ENCODE measurements around the gene SCN7A.

Gene SCN7A

DNA sequence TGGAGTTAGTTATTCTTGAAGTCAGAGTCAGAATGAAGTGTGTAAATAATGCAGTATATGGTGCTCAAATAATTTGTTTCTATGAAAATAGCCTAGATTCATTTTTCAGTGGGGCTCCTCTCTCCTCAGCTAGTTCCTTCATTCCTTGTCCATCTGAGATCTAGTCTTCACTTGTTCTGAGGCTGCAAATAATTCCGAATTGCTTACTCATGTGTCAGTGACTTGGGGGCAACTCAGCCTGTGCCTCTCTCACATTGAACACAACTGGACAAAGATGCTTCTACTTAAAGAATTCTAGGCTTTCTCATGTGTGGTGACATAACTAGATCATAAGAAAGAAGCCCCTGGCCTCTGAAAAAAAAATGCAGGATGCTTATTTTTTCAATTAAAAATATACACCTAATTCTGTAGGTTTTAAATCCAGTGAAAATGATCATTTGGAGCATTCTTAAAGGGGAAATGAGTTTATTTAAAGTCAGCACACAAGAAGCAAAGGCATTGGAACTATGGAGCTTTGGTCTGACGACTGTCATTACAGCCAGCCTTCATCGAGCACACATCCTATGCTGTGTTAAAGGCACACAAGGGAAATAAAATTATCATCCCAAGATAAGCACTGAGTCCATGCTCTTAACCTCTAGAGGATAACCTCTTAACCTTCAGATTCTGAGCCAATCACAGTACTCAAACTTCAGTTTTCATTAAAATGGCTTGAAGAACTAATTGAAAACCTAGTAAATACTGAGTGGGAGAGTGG lies 24.8 kb upstream of the SCN7A start:
- DNase-seq (ENCODE audit: low spot score): no peak
- in situ Hi-C loops (cut with MboI; ENCODE audit: low pct_unique_long_range_greater_than_20kb, low sequenced_read_pairs, unreplicated experiment): no loop called here
- TF ChIP-seq, protein P1, sequence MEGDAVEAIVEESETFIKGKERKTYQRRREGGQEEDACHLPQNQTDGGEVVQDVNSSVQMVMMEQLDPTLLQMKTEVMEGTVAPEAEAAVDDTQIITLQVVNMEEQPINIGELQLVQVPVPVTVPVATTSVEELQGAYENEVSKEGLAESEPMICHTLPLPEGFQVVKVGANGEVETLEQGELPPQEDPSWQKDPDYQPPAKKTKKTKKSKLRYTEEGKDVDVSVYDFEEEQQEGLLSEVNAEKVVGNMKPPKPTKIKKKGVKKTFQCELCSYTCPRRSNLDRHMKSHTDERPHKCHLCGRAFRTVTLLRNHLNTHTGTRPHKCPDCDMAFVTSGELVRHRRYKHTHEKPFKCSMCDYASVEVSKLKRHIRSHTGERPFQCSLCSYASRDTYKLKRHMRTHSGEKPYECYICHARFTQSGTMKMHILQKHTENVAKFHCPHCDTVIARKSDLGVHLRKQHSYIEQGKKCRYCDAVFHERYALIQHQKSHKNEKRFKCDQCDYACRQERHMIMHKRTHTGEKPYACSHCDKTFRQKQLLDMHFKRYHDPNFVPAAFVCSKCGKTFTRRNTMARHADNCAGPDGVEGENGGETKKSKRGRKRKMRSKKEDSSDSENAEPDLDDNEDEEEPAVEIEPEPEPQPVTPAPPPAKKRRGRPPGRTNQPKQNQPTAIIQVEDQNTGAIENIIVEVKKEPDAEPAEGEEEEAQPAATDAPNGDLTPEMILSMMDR (IDR thresholded peaks at IDR 0.05; ENCODE audit: extremely low read depth, insufficient read depth, missing control alignments): no peak

DNA sequence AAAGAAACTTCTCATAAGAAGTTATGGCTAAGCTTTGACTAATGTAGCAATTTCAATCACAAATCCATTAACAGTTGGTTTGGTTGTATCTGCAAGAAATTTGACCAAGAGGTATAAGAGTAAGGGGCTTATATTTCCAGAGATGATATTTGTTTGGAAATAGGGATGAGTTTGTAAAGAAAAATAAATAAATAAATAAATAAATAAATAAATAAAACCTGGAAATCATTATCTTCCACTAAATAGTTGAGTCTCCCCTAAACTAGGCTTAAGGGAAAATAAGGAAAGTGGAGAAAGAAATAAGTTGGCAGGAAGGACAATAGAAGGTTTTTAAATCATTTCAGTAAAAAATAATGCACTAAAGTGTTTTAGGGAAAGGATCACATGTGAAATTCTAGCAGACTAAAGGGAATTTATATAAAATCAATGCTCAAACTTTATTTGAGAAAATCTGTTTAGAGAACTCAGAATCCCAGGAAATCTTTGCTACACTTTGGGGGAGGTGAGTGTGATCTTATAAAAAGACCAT lies 23.5 kb upstream of the SCN7A start:
- TF ChIP-seq, protein P1 (IDR thresholded peaks at IDR 0.05; ENCODE audit: extremely low read depth, insufficient read depth, missing control alignments): no peak
- no peak for DNase-seq (ENCODE audit: low spot score)
- in situ Hi-C loops (cut with MboI; ENCODE audit: low pct_unique_long_range_greater_than_20kb, low sequenced_read_pairs, unreplicated experiment): no loop called here

DNA sequence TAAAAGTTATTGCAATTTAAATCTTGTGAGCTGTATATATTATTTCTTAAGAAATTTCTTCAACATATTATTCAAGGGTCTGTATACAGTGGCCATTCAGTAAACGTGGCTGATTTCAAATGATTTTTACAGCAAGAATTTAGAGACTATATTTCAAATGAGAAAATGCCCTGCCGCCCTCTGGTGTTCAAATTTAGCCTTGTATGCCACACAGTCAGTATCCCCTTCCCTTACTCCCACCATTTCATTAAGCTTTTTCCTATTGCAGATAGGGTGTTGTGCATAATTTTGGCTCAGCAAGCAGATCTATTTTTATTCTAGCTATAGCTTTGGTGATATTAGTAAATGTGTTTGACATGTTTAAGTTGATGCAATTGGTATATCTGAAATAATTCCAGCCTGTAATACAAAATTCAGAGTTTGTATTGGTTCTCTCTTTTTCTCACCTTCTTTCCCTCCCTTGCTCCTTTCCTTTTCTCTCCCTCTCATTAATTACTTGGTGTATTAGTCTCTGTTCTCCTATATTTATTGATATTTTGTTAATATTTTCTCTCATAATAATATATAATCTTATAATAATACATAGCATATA lies 22.8 kb upstream of the SCN7A start:
- in situ Hi-C loops (cut with MboI; ENCODE audit: low pct_unique_long_range_greater_than_20kb, low sequenced_read_pairs, unreplicated experiment): no loop called here
- TF ChIP-seq, protein P1 (IDR thresholded peaks at IDR 0.05; ENCODE audit: extremely low read depth, insufficient read depth, missing control alignments): peak; percentile 31
- no peak for DNase-seq (ENCODE audit: low spot score)

DNA sequence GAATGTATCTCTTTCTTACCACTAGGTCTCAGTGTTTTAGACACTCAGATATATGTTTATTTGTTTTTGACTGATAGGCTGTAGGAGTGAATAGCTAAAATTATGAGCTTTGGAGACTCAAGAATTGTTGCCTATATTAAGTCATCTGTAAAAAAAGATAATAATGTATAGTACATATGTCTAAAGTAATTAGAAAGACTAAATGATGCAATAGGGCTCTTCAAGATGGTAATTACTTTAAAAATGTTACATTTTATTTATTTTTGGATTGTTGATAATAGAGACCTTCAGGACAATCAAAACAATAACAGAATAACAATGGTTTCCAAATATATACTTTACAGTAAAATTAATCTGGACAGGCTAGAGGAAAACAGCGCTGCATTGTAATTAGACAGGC lies 19.9 kb upstream of the SCN7A start:
- TF ChIP-seq, protein P1 (IDR thresholded peaks at IDR 0.05; ENCODE audit: extremely low read depth, insufficient read depth, missing control alignments): no peak
- DNase-seq (ENCODE audit: low spot score): no peak
- in situ Hi-C loops (cut with MboI; ENCODE audit: low pct_unique_long_range_greater_than_20kb, low sequenced_read_pairs, unreplicated experiment): no loop called here

DNA sequence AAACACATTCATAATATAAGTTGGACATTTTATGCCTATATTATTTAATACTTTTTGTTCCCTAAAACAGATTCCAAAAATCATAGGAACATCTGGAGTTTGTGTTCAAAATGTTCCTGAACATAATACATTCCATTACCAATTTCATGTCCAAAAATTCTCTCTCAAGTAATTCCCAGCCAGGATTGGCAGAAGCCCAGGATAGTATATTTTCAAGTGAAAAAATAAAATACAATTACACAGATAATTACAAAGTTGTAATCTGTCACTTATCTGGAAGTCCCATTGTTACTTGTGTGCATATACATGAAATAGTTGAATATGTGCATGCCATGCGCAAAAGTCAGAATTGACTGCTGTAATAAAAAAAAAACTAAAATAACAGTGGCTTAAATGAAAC lies 5.2 kb upstream of the SCN7A start:
- DNase-seq (ENCODE audit: low spot score): no peak
- TF ChIP-seq, protein P1 (IDR thresholded peaks at IDR 0.05; ENCODE audit: extremely low read depth, insufficient read depth, missing control alignments): no peak
- in situ Hi-C loops (cut with MboI; ENCODE audit: low pct_unique_long_range_greater_than_20kb, low sequenced_read_pairs, unreplicated experiment): no loop called here

DNA sequence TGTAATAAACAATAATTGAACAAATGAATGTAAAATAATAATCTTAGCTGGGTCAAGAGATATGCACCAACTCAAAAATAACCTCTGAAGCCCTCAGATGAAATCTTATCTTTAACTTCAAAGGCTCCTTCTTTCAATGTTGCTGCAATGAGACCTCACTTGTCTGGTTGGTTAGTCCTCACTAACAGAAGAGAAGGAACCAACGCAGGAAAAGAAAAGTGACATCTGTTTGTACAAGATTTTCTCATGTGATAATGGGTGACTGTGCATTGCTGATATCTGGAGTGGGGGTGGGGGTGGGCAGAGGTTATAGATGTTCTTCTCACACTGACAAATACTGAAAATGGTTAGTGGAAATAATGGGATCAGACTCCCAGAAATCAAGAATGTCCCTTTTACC lies 2.6 kb downstream of the SCN7A start:
- DNase-seq (ENCODE audit: low spot score): no peak
- TF ChIP-seq, protein P1 (IDR thresholded peaks at IDR 0.05; ENCODE audit: extremely low read depth, insufficient read depth, missing control alignments): no peak
- in situ Hi-C loops (cut with MboI; ENCODE audit: low pct_unique_long_range_greater_than_20kb, low sequenced_read_pairs, unreplicated experiment): no loop called here
